Activated CD4-positive, alpha-beta memory T cell treated with anti-CD3 and anti-CD28 coated beads for 36 hours (primary cell): ENCODE results near the gene CFAP92. TPM values are rescaled to one million over a fixed set of nuclear protein-coding genes. Genes with fewer than 3 reads are reported as not detected.
A peak's percentile ranks its signal among the peaks of the same experiment; 100 is the strongest.

Source experiments
- CTCF ChIA-PET: fragments of 350-600 bp; sonication (Branson Sonifier 250); formaldehyde crosslinking; loops from one replicate; lab custom pipeline; 2021; ENCODE audit warnings: antibody characterized with exemption, inconsistent platforms; lab: Charles Lee
- POLR2A ChIA-PET: fragments of 350-600 bp; sonication (Branson Sonifier 250); formaldehyde crosslinking; loops from one replicate; lab custom pipeline; 2021; ENCODE audit warnings: antibody characterized with exemption; lab: Charles Lee
- DNase-seq: peaks from one replicate; pipeline ENCODE4 v3.0.0-alpha.2; 2020
- H3K27ac Mint-ChIP-seq: one replicate; pipeline ENCODE4 v1.8.0; 2021; ENCODE audit warnings: mixed read lengths
- H3K27me3 Mint-ChIP-seq: one replicate; pipeline ENCODE4 v1.8.0; 2021; ENCODE audit warnings: mixed read lengths
- H3K36me3 Mint-ChIP-seq: one replicate; pipeline ENCODE4 v1.8.0; 2021; ENCODE audit warnings: mixed read lengths
- H3K4me1 Mint-ChIP-seq: one replicate; pipeline ENCODE4 v1.8.0; 2021; ENCODE audit warnings: low read depth, mixed read lengths
- H3K4me3 Mint-ChIP-seq: one replicate; pipeline ENCODE4 v1.8.0; 2021; ENCODE audit warnings: mild to moderate bottlenecking, mixed read lengths
- H3K9me3 Mint-ChIP-seq: one replicate; pipeline ENCODE4 v1.8.0; 2021; ENCODE audit warnings: mixed read lengths
- intact Hi-C: fragments of 100-400 bp; cut with micrococcal nuclease; formaldehyde crosslinking; loops from one replicate; pipeline ENCODE4 v1.15.1; 2023
- total RNA-seq, 2 experiments: library from RNA; stranded (reverse); gene quantifications; one replicate each; pipeline ENCODE4 v1.2.3, GENCODE V29; 2021

CFAP92 gene
- total RNA-seq, 2 experiments from 2014 or later: 0.24 TPM; not detected in 1

DNA sequence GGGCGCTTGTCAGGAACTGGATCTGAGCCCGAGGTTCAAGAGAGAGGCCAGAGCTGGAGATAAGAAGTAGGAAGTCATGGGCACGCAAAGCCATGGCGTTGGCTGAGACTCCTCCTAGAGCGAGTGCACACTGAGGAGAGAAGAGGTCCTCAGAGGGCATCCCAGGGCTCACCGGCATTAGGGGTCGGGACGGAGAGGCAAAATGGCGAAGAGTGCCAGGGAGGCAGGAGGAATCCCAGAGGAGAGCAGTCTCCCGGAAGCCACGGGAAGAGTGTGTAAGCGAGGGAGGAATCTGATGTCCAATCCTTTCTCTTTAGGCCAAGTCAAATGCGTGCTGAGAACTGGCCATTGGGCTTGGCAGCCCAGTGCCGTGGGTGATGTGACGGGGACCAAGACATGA lies 31.2 kb upstream of the CFAP92 start:
- Mint-ChIP-seq H3K4me1 (peaks cover 9% of the 10 kb centered on the region), H3K4me3 (no peak overlapping the region), H3K27ac (no peak overlapping the region), H3K36me3 (no peaks in the 10 kb centered on the region), H3K27me3 (no peaks in the 10 kb centered on the region), H3K9me3 (no peaks in the 10 kb centered on the region)
- intact Hi-C loops: loop anchor here (5.0 kb wide), 1 partner anchor 157 kb away; the partner anchor contains the start of gene CNBP
- ChIA-PET POLR2A (interaction anchor here (0.9 kb wide), 1 partner anchor 8 kb away, joined by 3 read pairs; no protein-coding TSS in a partner anchor), CTCF (interaction anchor here (3.1 to 3.9 kb wide), 4 partner anchors 9 to 54 kb away, joined by 14 to 70 read pairs (median 21); no protein-coding TSS in a partner anchor)
- no peak for DNase-seq

DNA sequence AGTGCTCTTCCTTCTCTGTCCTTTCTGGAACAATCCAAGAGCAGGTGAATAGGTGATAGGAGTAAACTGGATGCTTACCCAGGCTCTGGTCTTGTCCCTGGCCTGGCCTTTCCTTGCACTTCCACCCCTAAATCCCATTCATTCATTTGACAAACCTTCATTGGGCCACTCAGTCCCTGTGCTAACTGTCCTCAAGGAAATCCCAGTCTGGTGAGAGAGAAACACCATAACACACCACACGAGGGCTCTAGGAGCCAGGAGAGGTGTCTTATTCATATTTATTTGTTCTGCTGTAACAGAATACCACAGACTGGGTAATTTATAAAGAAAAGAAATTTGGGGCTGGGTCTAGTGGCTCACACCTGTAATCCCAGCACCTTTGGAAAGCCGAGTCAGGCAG lies 30.0 kb upstream of the CFAP92 start:
- POLR2A ChIA-PET: no interaction called here
- no peak overlapping the region for H3K4me3 Mint-ChIP-seq
- no peaks in the 10 kb centered on the region for H3K27me3 Mint-ChIP-seq
- H3K27ac Mint-ChIP-seq: no peak overlapping the region
- no peaks in the 10 kb centered on the region for H3K9me3 Mint-ChIP-seq
- H3K4me1 Mint-ChIP-seq: peaks cover 9% of the 10 kb centered on the region
- no peaks in the 10 kb centered on the region for H3K36me3 Mint-ChIP-seq
- CTCF ChIA-PET: no interaction called here
- intact Hi-C loops: no loop called here
- no peak for DNase-seq

DNA sequence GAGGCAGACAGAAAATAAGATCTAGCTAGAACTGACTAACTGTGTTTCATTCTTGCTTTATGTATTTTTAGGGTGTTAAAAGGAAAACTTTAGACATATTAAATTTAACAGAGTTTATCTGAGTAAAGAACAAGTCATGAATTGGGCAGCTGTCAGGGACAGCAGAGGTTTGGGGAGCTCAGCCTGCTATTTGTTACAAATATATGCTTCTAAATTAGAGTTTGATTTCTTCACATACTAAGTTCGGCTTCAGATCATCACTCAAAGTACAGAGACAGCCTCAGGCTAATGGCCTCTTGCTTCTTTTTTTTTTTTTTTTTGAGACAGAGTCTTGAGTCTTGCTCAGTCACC lies 29.1 kb upstream of the CFAP92 start:
- POLR2A ChIA-PET: no interaction called here
- peaks cover 9% of the 10 kb centered on the region for H3K4me1 Mint-ChIP-seq
- no peak for DNase-seq
- H3K27me3 Mint-ChIP-seq: no peaks in the 10 kb centered on the region
- no peak overlapping the region for H3K4me3 Mint-ChIP-seq
- CTCF ChIA-PET: interaction anchor here (0.6 to 0.8 kb wide), 2 partner anchors 29 to 223 kb away, joined by 3 read pairs; no protein-coding TSS in a partner anchor
- no peaks in the 10 kb centered on the region for H3K9me3 Mint-ChIP-seq
- intact Hi-C loops: no loop called here
- H3K27ac Mint-ChIP-seq: no peak overlapping the region
- H3K36me3 Mint-ChIP-seq: no peaks in the 10 kb centered on the region

DNA sequence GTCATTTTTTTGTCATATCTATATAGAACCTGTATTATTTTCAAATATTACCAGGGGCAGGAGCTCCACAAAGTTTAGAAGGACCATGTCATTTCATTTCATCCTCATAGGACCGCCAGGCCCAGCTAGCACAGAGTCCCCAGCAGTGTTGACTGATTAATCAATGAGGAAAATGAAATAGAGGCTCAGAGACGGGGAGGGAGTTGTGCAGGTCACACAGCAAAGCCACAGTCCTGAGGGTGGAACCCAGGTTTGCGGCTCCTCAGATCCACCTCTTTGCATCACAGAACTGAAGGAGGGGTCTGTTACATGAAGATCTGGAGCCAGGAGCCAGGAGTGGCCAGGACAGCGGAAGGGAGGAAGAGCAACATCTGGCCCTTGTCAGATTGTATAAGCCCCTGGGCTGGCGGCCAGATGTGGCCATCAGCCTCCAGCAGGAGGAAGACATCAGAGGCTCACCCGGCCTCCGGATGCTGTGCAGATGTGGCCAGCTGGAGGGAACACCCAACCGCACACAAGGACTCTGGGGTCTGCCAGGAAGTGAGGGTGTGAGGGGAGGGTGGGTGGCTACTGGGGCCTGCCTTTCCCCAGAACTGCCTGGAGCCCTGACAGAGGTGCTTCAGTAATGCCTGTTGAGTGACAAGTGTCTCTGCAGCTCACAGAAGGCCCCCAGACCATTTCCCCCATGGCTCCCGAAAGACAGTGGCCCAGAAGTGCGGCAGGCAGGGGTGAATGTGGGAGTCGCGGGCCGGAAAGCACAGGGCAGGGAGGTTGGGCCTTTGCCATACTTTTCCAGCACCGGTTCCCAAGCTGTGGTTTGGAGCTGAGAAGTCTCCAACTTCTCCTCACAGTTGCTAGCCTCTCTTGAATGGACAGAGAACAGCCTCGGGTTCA lies 28.5 kb upstream of the CFAP92 start:
- Mint-ChIP-seq H3K36me3 (no peaks in the 10 kb centered on the region), H3K27ac (no peak overlapping the region)
- POLR2A ChIA-PET: no interaction called here

DNA sequence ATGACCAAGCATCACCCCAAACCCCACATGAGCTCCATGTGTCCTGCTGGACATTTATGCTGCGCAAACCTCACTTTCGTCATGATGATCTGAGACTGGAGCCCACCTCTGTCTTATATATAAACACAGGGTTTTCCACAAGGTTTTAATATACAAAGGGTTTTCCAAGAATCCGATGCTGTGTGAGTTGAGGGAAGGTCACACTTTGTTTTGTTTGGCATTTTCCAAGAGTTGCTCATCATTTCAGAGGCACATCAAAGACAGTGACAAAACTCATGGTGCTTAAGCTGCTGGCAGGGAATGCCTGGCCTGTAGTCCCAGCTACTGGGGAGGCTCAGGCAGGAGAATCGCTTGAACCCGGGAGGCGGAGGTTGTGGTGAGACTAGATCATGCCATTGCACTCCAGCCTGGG lies 27.3 kb upstream of the CFAP92 start:
- CTCF ChIA-PET: no interaction called here
- Mint-ChIP-seq H3K27me3 (no peaks in the 10 kb centered on the region), H3K4me1 (peaks cover 20% of the 10 kb centered on the region), H3K4me3 (no peak overlapping the region), H3K9me3 (no peaks in the 10 kb centered on the region), H3K36me3 (no peaks in the 10 kb centered on the region), H3K27ac (no peak overlapping the region)
- POLR2A ChIA-PET: no interaction called here
- intact Hi-C loops: no loop called here
- no peak for DNase-seq

More for the DNA sequence above, 28.5 kb upstream of the CFAP92 start:
- DNase-seq: no peak
- Mint-ChIP-seq H3K27me3 (no peaks in the 10 kb centered on the region), H3K4me3 (no peak overlapping the region), H3K9me3 (no peaks in the 10 kb centered on the region), H3K4me1 (peaks cover 15% of the 10 kb centered on the region)
- CTCF ChIA-PET: interaction anchor here (0.6 to 0.8 kb wide), 2 partner anchors 29 to 224 kb away, joined by 3 read pairs; no protein-coding TSS in a partner anchor
- intact Hi-C loops: no loop called here

DNA sequence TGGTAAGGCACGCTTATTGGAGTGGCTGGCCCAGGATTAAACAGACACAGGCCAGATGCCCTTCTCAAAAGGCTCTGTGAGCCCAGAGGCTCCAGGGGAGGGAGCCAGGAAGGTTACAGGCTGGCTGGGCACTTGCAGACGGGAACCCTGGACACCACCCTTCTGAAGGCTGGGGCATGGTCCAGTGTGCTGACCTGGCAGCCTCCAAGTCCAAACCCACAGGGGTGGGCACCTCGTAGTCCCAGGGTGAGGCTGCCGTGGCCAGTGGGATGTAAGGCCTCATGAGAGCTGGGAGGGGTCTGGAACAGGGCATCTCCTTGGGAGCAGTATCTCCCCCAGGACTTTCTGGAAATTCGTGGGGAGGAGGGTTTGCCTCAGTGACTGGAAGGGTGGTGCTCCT lies 26.8 kb upstream of the CFAP92 start:
- DNase-seq: no peak
- peaks cover 23% of the 10 kb centered on the region for H3K4me1 Mint-ChIP-seq
- no peaks in the 10 kb centered on the region for H3K9me3 Mint-ChIP-seq
- no peak overlapping the region for H3K27ac Mint-ChIP-seq
- ChIA-PET CTCF (no interaction called here), POLR2A (no interaction called here)
- H3K4me3 Mint-ChIP-seq: no peak overlapping the region
- no peaks in the 10 kb centered on the region for H3K27me3 Mint-ChIP-seq
- no peaks in the 10 kb centered on the region for H3K36me3 Mint-ChIP-seq
- intact Hi-C loops: no loop called here

DNA sequence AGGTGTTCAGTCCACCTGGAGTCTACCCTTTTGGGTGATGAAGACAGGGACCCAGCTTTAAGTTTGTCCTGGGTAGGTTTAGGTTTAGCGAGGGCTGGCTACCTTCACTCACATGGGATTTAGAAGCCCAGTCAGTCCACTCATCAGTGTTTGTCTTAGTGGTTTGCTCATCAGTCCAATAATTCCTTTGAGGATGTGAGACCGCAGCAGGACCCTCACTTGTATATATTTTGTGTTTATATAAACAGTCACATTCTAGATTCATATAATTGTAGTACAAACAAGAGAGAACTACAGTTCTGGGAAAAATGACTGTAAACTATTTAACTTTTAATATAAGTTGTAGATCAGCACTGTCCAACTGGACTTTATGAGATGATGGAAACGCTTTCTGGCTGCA lies 25.4 kb upstream of the CFAP92 start:
- intact Hi-C loops: loop anchor here (5.0 kb wide), 1 partner anchor 142 kb away; the partner anchor contains the start of gene ACAD9
- CTCF ChIA-PET: interaction anchor here (1.3 kb wide), 1 partner anchor 49 kb away, joined by 5 read pairs; no protein-coding TSS in a partner anchor
- no peaks in the 10 kb centered on the region for H3K9me3 Mint-ChIP-seq

DNA sequence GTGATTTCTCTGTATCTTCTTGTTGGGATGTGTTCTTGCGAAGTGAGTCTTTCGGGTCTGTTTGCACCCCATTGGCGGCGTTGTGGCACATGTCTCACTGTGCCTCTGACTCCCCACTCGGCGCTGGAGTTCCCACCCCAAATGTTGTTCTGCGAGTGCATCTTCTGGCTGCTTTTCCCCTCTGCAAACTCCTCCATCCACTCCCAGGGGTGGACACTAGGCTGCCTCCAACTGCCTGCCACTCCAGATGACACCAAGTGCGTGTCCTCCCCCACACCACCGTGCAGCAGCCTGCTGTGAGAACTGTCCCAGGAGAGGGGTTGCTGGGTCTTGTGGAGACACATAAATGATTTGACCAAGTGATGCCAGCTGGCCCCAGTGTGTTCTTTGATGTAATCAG lies 24.9 kb upstream of the CFAP92 start:
- H3K27me3 Mint-ChIP-seq: no peaks in the 10 kb centered on the region
- no peaks in the 10 kb centered on the region for H3K9me3 Mint-ChIP-seq
- no peak overlapping the region for H3K27ac Mint-ChIP-seq
- peaks cover 34% of the 10 kb centered on the region for H3K4me1 Mint-ChIP-seq
- POLR2A ChIA-PET: no interaction called here
- no peaks in the 10 kb centered on the region for H3K36me3 Mint-ChIP-seq
- intact Hi-C loops: loop anchor here (5.0 kb wide), 1 partner anchor 141 kb away; the partner anchor contains the start of gene ACAD9
- CTCF ChIA-PET: interaction anchor here (4.6 to 6.3 kb wide), 2 partner anchors 8 to 48 kb away, joined by 70 to 91 read pairs; no protein-coding TSS in a partner anchor
- DNase-seq: no peak
- no peak overlapping the region for H3K4me3 Mint-ChIP-seq

More for the DNA sequence above, 25.4 kb upstream of the CFAP92 start:
- no peak for DNase-seq
- Mint-ChIP-seq H3K36me3 (no peaks in the 10 kb centered on the region), H3K27me3 (no peaks in the 10 kb centered on the region), H3K4me3 (no peak overlapping the region), H3K27ac (no peak overlapping the region), H3K4me1 (peaks cover 34% of the 10 kb centered on the region)
- POLR2A ChIA-PET: no interaction called here

DNA sequence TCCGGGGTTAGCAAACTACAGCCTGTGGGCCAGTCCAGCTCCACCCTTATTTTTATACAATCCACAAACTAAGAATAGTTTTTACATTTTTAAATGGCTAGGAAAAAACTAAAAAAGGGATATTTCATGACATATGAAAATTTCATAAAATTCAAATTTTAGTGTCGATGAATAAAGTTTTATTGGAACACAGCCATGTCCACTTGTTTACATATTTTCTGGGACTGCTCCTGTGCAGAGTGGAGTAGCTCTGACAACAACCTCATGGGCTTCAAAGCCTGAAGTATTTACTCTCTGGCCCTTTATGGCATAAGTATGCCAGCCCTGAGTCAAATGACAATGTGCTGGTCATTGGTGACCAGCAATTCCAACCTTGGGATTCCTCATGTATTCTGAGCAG lies 24.4 kb upstream of the CFAP92 start:
- Mint-ChIP-seq H3K9me3 (no peaks in the 10 kb centered on the region), H3K36me3 (no peaks in the 10 kb centered on the region), H3K4me1 (peaks cover 34% of the 10 kb centered on the region), H3K27ac (no peak overlapping the region), H3K27me3 (no peaks in the 10 kb centered on the region), H3K4me3 (no peak overlapping the region)
- intact Hi-C loops: loop anchor here (5.0 kb wide), 1 partner anchor 141 kb away; the partner anchor contains the start of gene ACAD9
- DNase-seq: no peak
- POLR2A ChIA-PET: interaction anchor here (4.4 kb wide), 1 partner anchor 8 kb away, joined by 26 read pairs; no protein-coding TSS in a partner anchor
- CTCF ChIA-PET: interaction anchor here (4.0 to 6.3 kb wide), 3 partner anchors 9 to 48 kb away, joined by 21 to 91 read pairs (median 70); no protein-coding TSS in a partner anchor

DNA sequence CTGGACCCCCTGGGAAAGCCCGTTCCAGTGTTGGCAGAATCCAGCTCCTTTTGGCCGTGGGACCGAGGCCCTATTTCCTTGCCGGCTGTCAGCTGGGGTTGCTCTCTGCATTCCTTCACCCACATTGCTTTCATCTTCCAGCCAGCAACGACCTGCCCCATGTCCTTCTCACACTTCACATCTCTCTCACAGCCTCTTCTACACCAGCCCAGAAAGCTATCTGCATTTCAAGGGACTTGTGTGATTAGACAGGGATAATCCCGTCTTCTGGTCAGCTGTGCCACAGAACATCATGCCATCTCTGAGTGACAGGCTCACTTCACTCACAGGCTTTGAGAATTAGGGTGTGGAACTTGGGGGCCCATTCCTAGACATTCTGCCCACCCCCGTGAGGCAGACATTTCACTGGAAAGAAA lies 23.6 kb upstream of the CFAP92 start:
- Mint-ChIP-seq H3K4me3 (no peak overlapping the region), H3K27me3 (no peaks in the 10 kb centered on the region), H3K36me3 (no peaks in the 10 kb centered on the region), H3K9me3 (no peaks in the 10 kb centered on the region), H3K4me1 (peaks cover 34% of the 10 kb centered on the region), H3K27ac (peak overlapping the region; percentile 36)
- no peak for DNase-seq
- ChIA-PET POLR2A (interaction anchor here (0.6 to 4.4 kb wide), 6 partner anchors 8 to 299 kb away, joined by 3 to 26 read pairs (median 11); a partner anchor contains a TSS), CTCF (interaction anchor here (1.1 to 6.3 kb wide), 10 partner anchors 9 to 228 kb away, joined by 3 to 91 read pairs (median 18); partner anchors contain the start of gene CFAP92)
- intact Hi-C loops: loop anchor here (2.0 to 5.0 kb wide), 2 partner anchors 23 to 140 kb away; partner anchors contain the start of genes ACAD9 and CFAP92

DNA sequence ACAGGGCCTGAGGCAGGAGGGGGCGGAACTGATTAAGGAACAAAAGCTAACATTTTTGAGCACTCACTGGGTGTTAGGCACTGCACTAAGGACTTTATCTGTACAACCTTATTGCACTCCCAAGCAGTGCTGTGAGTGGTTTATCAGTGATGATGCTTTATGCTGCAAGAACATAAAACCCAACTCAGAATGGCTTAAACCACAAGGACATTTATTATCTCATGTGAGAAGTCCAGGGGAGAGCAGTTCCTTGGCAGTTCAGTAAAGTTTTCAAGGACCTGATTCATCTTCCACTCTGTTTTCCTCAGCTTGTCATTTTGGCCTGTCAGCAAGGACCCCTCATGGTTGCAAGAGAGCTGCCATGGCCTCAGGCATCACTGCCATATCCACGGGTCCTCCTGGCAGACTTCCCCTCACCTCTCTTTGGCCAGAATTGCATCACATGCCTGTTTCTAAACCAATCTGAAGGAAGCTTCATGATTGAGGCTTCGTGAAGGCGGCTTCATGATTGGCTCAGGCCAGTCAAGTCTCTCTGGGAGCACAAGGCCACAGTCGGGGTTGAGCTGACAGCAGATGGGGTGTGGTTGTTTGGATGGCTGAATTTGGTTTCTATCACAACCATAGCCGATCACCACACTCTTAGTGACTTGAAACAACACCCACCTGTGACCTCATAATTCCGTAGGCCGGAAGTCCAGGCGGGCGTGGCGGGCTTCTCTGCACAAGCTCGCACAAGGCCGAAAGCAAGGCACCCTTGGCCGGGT lies 23.0 kb upstream of the CFAP92 start:
- H3K27ac Mint-ChIP-seq: peak overlapping the region; percentile 93
- peaks cover 34% of the 10 kb centered on the region for H3K4me1 Mint-ChIP-seq
- H3K27me3 Mint-ChIP-seq: no peaks in the 10 kb centered on the region
- intact Hi-C loops: loop anchor here (1.0 to 5.0 kb wide), 3 partner anchors 22 to 140 kb away; partner anchors contain the start of genes ACAD9 and CFAP92
- POLR2A ChIA-PET: interaction anchor here (0.6 to 4.4 kb wide), 9 partner anchors 8 to 299 kb away, joined by 3 to 26 read pairs (median 6); a partner anchor contains a TSS
- no peak overlapping the region for H3K4me3 Mint-ChIP-seq
- H3K9me3 Mint-ChIP-seq: no peaks in the 10 kb centered on the region
- DNase-seq: peak; percentile 49
- CTCF ChIA-PET: interaction anchor here (1.0 to 6.3 kb wide), 21 partner anchors 9 to 229 kb away, joined by 3 to 91 read pairs (median 6); partner anchors contain the start of genes ACAD9, CFAP92, CNBP and RAB43
- H3K36me3 Mint-ChIP-seq: no peaks in the 10 kb centered on the region
